ENCODE data around the gene PEX14.

PEX14 gene

DNA sequence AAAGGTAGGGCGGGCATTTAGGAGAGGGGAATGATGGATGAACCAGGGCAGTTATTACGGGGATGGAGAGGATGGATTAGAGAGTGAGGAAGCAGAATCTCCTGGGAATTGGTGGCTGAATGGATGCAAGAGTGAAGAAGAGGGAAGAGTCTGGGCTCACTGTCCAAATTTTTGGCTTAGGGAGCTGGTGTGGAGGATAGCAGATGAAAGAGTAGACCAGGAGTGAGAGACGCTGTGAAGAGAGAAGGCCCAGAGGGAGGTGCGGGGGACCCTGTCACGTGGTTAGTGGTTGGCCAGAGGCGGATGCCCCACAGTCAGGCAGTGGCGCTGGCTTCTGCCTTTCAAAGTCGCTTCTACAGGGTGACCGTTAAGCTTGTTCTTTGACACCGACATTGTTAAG lies 78.4 kb downstream of the PEX14 start:
- no peak for DNase-seq

DNA sequence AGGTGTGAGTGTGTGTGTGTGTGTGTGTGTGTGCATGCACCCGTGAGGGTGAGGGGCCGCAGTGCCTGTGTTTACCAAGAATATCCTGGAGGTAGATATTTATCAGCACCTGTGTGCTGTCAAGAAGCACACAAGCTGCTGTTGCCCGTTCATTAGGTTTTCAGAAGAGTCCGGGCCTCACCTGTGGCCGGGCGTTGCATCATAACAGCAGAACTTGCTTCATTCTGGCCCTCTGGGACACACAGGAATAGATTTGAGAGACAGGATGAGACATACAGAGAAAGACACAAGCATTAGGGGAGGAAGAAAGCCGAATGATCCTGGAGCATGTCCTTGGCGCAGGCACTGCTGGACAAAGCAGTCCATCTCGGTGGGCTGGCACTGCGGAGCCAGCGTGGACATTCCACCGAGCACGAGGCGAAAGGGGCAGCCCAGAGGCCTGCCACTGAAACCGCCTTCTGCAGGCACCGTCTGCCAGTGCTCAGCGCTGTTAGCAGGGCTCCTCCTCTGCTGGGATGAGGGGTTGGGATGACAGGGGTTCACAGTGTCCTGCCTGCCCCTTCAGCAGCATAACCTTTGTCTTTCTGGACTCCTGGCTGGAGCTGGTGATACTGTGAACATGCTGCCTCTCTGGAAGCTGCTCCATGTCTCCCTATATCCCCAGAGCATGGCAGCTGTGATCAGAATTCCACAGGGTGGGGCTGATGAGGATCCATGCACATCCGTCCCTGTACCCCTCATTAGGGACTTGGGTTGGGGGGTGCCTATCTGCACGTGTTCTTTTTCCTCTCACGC lies 81.1 kb downstream of the PEX14 start:
- DNase-seq, result peak; percentile 26

DNA sequence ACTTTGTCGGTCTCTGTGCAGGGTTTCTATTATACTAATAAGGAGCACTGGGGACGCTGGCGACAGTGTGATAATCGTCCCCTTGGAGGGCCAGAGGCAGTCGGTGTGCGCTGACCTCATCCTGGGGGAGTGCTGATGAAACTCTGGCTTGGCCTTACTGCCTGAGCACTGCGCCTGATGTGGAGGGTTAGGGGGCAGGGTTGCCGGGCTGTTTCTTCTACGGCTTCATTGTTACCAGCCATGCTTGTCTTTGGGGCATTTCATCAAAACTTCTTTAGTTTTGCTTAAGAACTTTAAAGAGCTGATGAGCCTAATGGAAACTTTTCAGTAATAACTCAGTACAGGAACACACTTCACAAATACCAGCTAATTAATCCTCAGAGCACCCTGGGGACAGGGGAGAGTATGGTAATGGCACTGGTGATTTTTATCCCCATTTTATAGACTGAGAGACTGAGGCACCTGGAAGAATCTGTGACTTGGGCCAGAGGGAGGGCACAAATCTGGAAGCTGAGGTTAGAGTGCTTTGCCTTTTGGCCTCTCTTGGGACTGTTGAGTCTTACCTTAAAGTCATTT lies 81.8 kb downstream of the PEX14 start:
- no peak for DNase-seq

DNA sequence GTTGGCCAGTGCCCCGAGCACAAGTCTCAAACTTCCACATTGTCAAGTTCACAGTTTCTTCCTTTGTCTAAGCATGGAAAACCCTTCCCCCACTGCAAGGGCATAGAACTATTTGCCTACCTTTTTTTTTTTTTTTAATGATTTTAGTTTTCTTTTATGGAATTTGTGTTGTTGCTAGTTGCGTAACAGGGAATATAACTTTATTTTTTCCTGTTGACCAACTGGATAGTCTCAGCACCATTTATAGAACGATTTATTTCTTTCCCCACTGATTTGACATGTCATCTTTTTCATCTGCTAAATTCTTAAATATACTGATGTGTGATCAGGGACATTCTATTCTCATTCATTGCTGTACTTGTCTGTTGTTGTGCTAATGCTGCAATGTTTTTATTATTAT lies 83.0 kb downstream of the PEX14 start:
- DNase-seq, result no peak

DNA sequence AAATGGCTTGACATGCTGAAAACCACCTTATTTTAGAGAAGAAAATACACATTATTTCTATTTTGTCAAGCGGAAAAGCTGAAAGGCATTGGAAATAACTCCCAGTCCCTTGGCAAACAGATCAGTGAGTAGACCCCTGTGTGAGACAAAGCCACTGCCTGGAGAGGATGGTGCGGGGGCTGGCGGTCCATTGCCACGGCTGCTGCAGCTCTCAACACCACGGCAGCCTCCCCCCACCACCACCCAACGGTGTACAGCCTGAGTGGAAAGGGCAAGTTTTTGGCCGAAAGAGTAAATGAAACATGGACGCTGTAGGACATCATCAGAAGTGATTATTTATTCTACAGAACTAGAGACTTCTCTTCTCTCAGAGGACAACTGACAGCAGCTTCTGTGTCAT lies 84.6 kb downstream of the PEX14 start:
- DNase-seq, result no peak

DNA sequence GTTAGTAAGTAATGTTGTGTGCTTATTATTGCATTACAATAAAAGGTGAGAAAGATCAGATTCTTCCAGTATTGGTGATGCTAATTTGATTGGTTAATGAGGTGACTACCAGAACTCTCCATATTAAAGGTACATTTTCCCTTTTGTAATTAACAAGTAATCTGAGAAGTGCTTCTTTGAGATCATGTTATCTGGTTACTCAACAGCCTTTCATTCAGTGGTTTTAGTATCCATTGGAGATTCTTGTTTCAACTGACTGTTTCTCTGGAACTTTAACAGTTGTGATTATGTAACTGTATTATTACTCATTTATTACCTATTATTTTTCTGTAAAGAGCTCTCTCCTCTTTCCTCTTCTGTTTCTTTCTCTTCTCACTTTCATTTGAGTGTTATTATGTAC lies 86.7 kb downstream of the PEX14 start:
- DNase-seq, result peak; percentile 11

DNA sequence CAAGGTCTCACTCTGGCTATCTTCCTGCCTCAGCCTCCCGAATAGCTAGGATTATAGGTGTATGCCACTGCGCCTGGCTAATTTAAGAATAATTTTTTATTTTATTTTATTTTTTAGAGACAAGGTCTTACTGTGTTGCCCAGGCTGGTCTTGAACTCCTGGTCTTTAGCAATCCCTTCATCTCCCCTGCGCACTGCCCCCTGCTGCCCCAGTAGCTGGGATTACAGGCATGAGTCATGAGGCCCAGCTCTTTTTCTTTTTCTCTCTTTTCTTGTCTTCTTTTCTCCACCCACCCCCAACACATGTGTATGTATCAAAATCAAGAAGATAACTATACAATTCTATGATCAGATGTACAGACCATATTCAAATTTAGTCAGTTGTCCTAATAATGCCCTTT lies 87.2 kb downstream of the PEX14 start:
- no peak for DNase-seq

DNA sequence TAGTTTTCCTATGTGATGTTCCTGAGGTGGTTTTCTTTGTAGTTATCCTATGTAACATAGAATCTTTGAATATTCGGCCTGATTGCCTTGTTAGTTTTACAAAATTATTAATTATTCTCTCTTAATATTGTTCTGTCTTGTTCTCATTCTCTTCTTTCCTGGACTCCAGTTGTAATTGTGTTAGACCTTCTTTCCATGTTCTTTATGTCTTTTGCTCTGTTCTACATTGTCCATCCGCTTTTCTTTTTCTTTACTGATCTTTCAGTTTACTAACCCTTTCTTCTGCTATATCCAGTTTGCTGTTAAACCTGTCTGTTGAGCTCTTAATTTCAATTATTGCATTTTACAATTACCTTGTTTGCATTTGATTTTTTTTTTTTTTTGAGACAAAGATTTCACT lies 89.3 kb downstream of the PEX14 start:
- DNase-seq, result no peak

DNA sequence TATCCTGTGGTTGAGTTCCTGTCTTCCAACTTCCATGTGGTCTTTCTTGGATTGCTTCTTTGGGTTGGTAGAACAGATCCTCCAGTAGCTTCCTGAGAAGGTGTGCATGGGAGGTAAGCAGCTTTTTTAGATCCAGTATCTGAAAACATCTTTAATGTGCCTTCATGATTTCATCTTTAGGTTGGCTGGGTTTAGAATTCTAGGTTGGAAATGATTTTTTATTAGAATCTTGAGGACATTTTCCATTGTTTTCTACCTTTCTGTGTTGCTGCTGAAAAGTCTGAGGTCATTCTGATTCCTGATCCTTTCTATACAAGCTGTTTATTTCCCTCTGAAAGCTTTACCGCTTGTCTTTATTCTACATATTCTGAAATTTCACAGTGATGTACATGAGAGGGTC lies 94.8 kb downstream of the PEX14 start:
- DNase-seq, result no peak

DNA sequence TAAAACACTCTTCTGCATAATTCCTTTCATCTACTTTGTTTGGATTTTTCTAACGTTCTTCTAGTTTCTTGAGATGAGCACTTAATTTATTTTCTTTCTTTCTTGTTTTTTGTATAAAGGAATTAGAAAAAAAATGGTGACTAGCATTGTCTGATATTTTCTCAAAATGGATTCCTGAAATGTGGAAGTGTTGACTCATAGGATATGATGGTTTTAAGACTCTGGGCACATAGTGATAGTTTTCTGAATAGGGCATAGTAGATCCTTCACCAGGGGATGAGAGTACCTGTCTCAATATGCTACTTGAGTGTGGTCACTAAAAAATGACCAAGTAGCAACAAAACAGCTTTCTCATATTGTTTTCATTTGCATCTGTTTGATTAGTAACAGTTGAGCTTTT lies 100.9 kb downstream of the PEX14 start:
- DNase-seq, result no peak

DNA sequence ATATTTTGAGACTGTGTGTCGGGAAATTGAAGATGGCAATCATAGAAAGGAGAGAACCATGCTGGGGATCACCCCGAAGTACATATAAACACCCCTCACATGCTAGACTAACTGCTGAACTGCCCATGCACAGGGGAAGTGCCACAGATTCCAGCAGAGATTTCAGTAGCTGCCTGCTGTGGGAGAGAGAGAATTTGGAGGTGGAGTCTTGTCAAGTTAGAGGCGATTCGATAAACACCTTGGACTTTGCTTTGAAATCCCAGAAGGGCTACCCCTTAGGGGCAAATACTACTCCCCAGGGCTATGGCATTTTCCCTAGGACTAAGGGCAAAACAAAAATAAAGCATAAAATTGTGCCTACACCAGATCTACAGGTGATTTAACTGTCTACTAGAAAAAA lies 103.3 kb downstream of the PEX14 start:
- DNase-seq, result no peak

DNA sequence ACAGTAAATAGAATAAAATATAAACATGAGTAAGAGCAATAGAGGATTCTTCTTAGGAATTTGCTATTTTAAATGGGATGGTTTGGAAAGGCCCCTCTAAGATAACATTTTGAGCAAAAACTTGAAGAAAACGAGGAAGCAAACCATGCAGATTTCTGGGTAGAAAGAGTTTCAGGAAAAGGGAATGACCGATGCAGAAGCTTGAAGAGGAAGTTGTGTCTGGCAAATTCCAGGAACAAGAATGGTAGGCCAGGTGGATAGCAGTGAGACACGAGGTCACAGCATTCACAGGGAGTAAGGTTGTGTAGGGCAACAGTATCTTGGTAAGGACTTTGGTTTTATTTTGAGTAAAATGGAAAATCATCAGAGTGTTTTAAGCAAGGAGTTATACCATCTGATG lies 108.9 kb downstream of the PEX14 start:
- DNase-seq, result no peak

DNA sequence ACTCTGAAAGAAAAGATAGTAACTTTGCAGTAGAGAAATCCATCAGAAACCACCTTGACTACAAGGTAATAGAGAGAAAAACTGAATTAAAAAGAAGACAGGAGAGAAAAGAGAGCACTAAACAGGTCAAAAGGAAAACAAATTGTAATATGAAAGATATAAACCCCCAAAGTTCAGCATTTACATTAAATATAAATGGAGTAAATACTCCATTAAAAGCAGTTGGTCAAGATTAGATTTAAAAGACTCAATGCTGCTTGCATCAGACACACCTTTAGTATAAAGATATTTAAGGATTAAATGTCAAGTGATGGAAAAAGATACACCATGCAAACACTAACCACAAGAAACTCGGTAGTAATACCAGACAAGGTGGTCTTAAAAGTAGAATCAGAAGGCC lies 110.5 kb downstream of the PEX14 start:
- no peak for DNase-seq

DNA sequence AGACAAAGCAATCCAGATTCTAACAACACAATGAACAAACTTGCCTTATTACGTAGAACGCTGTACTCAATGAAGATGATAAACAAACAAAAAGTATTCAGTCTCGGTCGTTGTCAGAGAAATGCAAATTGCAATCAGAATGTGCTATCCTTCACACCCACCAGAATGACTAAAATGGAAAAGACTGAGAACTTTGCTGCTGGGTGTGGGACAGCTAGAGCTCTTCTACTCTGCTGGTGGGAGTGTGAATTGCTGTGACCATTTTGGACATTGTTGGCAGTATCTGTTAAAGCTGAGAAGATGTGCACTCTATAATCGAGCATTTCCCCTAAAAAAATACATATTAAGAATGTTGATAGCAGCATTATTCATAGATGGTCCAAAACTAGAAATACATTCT lies 111.4 kb downstream of the PEX14 start:
- no peak for DNase-seq

DNA sequence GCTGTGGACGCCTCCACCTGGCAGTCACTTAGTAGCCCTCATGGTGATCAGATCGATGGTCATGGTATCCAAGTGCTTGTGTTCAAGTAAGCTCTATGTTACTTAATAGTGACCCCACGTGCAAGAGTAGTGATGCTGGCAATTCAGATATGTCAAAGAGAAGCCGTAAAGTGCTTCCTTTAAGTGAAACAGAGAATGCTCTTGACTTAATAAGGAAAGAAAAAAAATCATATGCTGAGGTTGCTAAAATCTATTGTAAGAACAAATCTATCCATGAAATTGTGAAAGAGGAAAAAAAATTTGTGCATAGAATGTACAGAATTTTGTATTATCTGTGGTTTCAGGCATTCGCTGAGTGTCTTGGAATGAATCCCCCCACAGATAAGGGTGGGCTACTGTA lies 113.9 kb downstream of the PEX14 start:
- no peak for DNase-seq

DNA sequence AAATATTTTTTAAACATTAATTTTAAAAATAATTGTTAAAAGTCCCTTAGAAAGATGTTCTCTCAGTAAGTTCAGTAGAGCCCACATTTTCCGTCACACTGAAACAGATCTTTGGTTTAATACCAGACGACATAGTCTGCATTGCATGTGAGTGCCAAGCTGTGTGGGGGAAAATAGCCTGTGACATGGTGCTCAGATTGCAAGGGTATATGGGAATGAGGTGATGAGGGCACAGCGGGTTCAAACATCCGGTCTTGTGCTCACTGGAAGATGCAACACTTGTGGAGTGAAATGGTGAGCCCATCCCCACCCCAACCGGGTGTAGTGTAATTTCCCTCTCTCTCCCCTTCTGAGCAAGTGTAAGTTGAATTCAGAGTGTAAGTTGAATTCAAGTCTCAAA lies 114.3 kb downstream of the PEX14 start:
- DNase-seq, result no peak

DNA sequence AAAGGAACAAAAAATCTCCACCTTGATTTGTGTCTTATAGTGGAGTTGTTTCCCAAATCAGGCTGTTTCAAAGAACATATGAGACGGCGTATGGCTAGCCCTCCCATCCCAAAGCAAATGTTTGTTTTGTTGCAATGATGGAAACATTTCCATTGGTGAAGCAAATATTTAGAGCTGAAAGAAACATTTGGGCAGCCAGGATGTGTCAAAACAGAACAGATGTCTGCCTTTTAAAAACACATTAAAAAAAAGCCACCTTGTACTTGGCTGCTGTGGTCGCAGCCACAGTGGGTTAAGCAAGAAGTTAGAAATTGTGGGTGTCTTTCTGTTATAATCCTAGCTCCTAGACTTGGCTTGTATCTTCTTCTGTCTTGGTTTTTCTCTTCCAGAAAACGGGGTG lies 116.3 kb downstream of the PEX14 start:
- no peak for DNase-seq

DNA sequence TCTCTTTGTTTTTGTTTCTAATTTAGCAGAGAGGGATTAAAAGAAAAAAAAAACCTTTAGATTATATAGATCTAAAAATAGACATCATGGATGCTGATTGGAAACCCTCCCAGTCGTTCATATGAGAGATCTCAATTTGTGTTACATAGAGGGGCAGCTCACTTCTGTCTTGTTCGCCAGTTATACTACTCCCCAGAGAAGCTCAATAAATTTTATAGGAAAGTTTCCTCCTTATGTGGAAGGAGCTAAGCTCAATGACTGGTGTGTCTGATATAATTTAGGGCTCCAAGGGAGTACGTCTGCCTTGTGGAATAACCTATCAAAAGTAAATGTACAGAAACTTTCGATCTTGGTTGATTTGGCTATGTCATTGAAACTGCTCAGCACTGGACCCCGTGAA lies 117.6 kb downstream of the PEX14 start:
- no peak for DNase-seq

DNA sequence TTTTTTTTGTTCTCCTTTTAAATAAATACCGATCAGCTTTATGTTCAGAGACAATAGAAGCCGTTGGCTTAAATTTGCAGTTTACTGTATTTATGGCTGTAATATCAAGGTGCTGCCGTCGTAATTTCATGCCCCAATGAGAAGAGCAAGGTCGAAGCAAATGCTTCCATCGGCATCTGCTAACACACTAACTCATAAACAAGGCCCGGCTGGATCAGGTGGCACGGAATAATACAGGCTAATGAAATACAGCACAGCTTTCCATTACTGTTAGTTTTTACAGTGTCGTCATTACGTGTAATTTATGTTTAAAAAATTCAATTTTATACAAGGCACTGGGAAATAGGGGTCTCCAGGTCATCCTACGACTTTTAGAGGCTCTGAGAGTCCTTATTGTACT lies 119.0 kb downstream of the PEX14 start:
- no peak for DNase-seq

DNA sequence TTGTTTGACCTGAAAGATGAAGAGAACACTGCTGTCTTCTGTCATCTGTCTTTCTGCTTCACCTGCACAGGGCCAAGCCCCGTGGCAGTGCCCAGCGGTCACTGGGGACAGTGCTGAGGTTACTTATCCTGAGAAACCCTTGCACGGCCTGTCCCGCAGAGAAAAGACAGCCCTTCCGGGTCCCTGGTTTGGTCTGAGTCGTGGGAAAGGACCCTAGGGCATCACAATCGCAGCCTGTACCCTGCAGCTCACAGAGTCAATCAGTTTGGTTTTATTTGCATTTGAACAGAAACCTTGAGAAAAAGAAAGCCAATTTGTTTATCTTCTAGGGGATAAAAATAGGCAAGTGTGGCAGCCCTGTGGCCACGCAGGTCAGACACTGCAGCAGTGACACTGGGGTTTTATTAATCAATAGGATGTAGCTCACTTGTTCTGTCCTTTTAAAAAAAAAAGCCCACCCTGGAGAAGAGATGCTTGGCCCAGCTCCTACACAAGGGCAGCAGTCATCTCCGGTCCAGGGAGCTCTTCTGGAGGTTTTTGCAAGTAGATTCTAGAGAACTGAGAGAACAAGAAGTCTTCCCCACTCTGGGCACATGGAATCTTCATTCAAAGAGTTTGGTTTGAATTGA lies 120.0 kb downstream of the PEX14 start:
- no peak for DNase-seq

DNA sequence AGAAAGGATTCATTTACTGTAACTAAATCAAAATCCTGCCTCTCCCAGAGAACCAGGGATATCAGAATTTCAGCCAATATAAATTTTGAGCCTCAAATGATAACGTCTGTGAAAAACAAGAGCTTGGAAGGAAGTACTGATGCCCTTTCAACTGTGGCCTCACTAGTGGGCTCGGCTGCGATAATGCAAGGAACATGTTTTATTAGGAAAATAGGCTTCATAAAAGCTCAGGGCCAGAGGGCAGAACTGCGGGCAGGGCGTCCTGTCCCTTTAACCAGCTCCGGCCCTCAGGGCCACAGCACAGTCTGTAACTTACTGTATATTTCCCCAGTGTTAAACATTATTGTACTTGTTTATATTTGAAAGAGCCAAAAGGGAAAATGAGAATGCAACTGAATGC lies 122.0 kb downstream of the PEX14 start:
- no peak for DNase-seq

DNA sequence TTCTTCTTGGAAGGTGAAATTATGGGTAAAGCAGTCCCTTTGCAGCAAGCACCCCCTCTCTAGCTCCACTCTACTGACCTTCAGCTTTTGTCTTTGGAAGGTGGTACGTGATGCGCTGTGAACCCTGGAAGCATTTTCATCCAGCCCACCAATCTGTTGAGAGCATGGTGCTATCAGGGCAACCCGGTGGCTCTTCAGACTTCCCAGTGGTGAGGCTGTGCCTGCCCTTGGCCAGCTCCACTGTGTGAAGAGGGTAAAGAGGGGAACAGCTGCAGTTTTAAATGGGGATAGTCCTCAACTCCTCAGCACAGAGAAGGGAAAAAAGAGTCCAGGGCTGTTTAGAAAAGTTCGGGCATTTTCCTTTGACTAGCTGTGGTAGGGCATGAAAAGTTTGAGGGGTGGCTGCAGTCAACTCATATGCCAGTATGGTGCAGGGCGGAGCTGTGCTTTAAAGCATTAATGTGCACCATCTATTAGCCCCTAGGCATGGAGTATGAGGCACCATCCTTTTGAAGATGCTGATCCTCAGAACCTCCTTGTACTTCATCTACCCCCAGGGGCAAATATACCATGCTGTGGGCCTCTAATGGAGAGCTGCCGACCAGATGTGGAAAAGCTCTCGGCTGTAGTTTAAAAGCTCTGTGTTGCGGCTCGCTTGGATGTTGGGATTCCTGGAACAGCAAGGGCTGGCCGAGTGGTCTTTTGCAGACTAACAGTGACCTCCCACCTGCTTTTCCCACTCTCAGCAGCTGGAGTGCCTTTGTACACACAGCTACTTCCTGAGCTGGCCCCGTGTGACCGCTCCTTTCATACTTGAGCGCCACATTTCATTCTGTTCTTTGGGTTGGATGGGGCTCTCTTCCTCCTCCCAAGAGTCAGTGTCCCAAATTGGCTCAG lies 123.0 kb downstream of the PEX14 start:
- no peak for DNase-seq

DNA sequence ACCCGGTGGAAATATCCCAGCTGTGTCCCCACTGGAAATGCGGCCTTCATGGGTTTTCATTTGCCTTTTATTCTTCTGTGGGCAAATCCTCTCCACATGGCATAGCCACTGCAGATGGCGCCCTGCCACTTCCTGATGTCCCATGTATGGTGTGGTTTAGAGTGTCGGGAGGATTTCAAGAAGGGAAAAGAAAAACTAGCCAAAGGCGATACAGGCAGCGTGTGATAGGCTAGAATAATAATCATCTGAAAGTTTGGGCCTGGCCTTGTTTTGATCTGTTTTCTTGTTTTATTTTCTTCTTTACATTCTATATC lies 123.6 kb downstream of the PEX14 start:
- no peak for DNase-seq

All from NCI-H1436 treated with DMSO at 0.1 percent for 48 hours (cell line).